Duodenal mucosa (tissue), 2 donors: ENCODE results near the gene TEDC1.

Experiments used
- H3K27ac ChIP-seq: one replicate; pipeline ENCODE4 v1.7.0; 2013; ENCODE audit warnings: low read depth, low read length
- H3K27me3 ChIP-seq, 2 donors: one replicate each; pipeline ENCODE4 v1.7.0; 2013; ENCODE audit warnings: low read length in 2 of 2, control low read depth in 1 of 2; ENCODE audit not compliant: insufficient read depth in 2 of 2, control insufficient read depth in 1 of 2
- H3K36me3 ChIP-seq, 2 donors: one replicate each; pipeline ENCODE4 v1.7.0; 2013; ENCODE audit warnings: low read length in 2 of 2, control low read depth in 1 of 2; ENCODE audit not compliant: insufficient read depth in 2 of 2, control insufficient read depth in 1 of 2
- H3K4me1 ChIP-seq, 2 donors: one replicate each; pipeline ENCODE4 v1.7.0; 2013; ENCODE audit warnings: low read length in 2 of 2, control low read depth in 1 of 2; ENCODE audit not compliant: insufficient read depth in 2 of 2, control insufficient read depth in 1 of 2
- H3K4me3 ChIP-seq, 2 donors: one replicate each; pipeline ENCODE4 v1.7.0; 2013; ENCODE audit warnings: low read length in 2 of 2, low read depth in 1 of 2
- H3K9ac ChIP-seq, 2 donors: one replicate each; pipeline ENCODE4 v1.7.0; 2013; ENCODE audit warnings: low read length in 2 of 2, low read depth in 1 of 2
- H3K9me3 ChIP-seq, 2 donors: one replicate each; pipeline ENCODE4 v1.7.0; 2013; ENCODE audit warnings: low read length in 2 of 2, control low read depth in 1 of 2; ENCODE audit not compliant: control insufficient read depth in 1 of 2

Gene TEDC1

GRCh38 chr14:105528586-105529318, 37.7 kb downstream of the TEDC1 start:
- Histone ChIP-seq H3K9me3 (no peaks in the 10 kb centered on the region), H3K4me3 (peak overlapping the region; percentile 35 to 55), H3K9ac (no peak overlapping the region), H3K27me3 (peaks cover 22 to 32% of the 10 kb centered on the region in 2 donors), H3K4me1 (peaks cover 12 to 20% of the 10 kb centered on the region in 2 donors), H3K36me3 (no peaks in the 10 kb centered on the region), H3K27ac (no peak overlapping the region)

- peaks cover 21 to 32% of the 10 kb centered on the region in 2 donors for H3K27me3 ChIP-seq
- H3K9me3 ChIP-seq, result no peaks in the 10 kb centered on the region
- H3K9ac ChIP-seq, result no peak overlapping the region
- peak overlapping the region in 1 of 2 donors; percentile 55 for H3K4me3 ChIP-seq
- H3K27ac ChIP-seq, result no peak overlapping the region
- peaks cover 12 to 20% of the 10 kb centered on the region in 2 donors for H3K4me1 ChIP-seq
- no peaks in the 10 kb centered on the region for H3K36me3 ChIP-seq
Measured at GRCh38 chr14:105529319-105529568, 38.2 kb downstream of the TEDC1 start.

GRCh38 chr14:105529569-105530284, 38.7 kb downstream of the TEDC1 start:
- no peak overlapping the region for H3K9ac ChIP-seq
- H3K27me3 ChIP-seq, result peaks cover 18 to 32% of the 10 kb centered on the region in 2 donors
- H3K36me3 ChIP-seq, result no peaks in the 10 kb centered on the region
- peaks cover 12 to 20% of the 10 kb centered on the region in 2 donors for H3K4me1 ChIP-seq
- peak overlapping the region in 1 of 2 donors; percentile 55 for H3K4me3 ChIP-seq
- H3K9me3 ChIP-seq, result no peaks in the 10 kb centered on the region
- H3K27ac ChIP-seq, result no peak overlapping the region

GRCh38 chr14:105530285-105531087, 39.4 kb downstream of the TEDC1 start:
- Histone ChIP-seq H3K27me3 (peaks cover 18 to 29% of the 10 kb centered on the region in 2 donors), H3K9ac (no peak overlapping the region), H3K27ac (no peak overlapping the region), H3K4me1 (peaks cover 12 to 20% of the 10 kb centered on the region in 2 donors), H3K9me3 (no peaks in the 10 kb centered on the region), H3K4me3 (no peak overlapping the region), H3K36me3 (no peaks in the 10 kb centered on the region)

- H3K27ac ChIP-seq, result no peak overlapping the region
- no peak overlapping the region for H3K4me3 ChIP-seq
- H3K27me3 ChIP-seq, result peaks cover 18 to 24% of the 10 kb centered on the region in 2 donors
- H3K36me3 ChIP-seq, result no peaks in the 10 kb centered on the region
- H3K9ac ChIP-seq, result no peak overlapping the region
- peaks cover 12 to 20% of the 10 kb centered on the region in 2 donors for H3K4me1 ChIP-seq
- H3K9me3 ChIP-seq, result no peaks in the 10 kb centered on the region
Measured at GRCh38 chr14:105531088-105531893, 40.2 kb downstream of the TEDC1 start.

GRCh38 chr14:105531894-105532623, 41.0 kb downstream of the TEDC1 start:
- Histone ChIP-seq H3K27ac (no peak overlapping the region), H3K9me3 (no peaks in the 10 kb centered on the region), H3K27me3 (peaks cover 21 to 22% of the 10 kb centered on the region in 2 donors), H3K4me3 (no peak overlapping the region), H3K9ac (no peak overlapping the region), H3K4me1 (peaks cover 12 to 17% of the 10 kb centered on the region in 2 donors), H3K36me3 (no peaks in the 10 kb centered on the region)

GRCh38 chr14:105532735-105533141, 41.7 kb downstream of the TEDC1 start:
- Histone ChIP-seq H3K9ac (no peak overlapping the region), H3K36me3 (no peaks in the 10 kb centered on the region), H3K27me3 (peaks cover 15 to 19% of the 10 kb centered on the region in 2 donors), H3K4me1 (peaks cover 10 to 12% of the 10 kb centered on the region in 2 donors), H3K4me3 (no peak overlapping the region), H3K9me3 (no peaks in the 10 kb centered on the region), H3K27ac (no peak overlapping the region)

GRCh38 chr14:105533391-105533790, 42.3 kb downstream of the TEDC1 start:
- peaks cover 12 to 17% of the 10 kb centered on the region in 2 donors for H3K27me3 ChIP-seq
- no peaks in the 10 kb centered on the region for H3K36me3 ChIP-seq
- H3K27ac ChIP-seq, result no peak overlapping the region
- no peaks in the 10 kb centered on the region for H3K9me3 ChIP-seq
- H3K9ac ChIP-seq, result no peak overlapping the region
- H3K4me3 ChIP-seq, result no peak overlapping the region
- peaks cover 7 to 10% of the 10 kb centered on the region in 2 donors for H3K4me1 ChIP-seq

- no peak overlapping the region for H3K4me3 ChIP-seq
- no peak overlapping the region for H3K27ac ChIP-seq
- H3K9ac ChIP-seq, result no peak overlapping the region
- H3K27me3 ChIP-seq, result peaks cover 9 to 14% of the 10 kb centered on the region in 2 donors
- peaks cover 4 to 8% of the 10 kb centered on the region in 2 donors for H3K4me1 ChIP-seq
- no peaks in the 10 kb centered on the region for H3K36me3 ChIP-seq
- H3K9me3 ChIP-seq, result no peaks in the 10 kb centered on the region
Measured at GRCh38 chr14:105533811-105534498, 42.9 kb downstream of the TEDC1 start.
